WTC11 (cell line): Measurements from ENCODE around the gene PLEKHA5.

Experiments used
- IRF2 ChIP-seq: sonication (generic); formaldehyde crosslinking; IDR thresholded peaks from 2 replicates; pipeline ENCODE4 v1.8.0; 2022; ENCODE audit warnings: low read depth, missing genetic modification reagents, borderline replicate concordance
- JUN ChIP-seq: sonication (generic); formaldehyde crosslinking; IDR thresholded peaks from 2 replicates; pipeline ENCODE4 v1.8.0; 2023; ENCODE audit warnings: mild to moderate bottlenecking, missing genetic modification reagents
- OVOL2 ChIP-seq: fragments of 250-450 bp; sonication (Bioruptor Pico); IDR thresholded peaks from 2 replicates; pipeline ENCODE4 v1.9.0; 2021; ENCODE audit warnings: mild to moderate bottlenecking, borderline replicate concordance
- SP1 ChIP-seq: sonication (generic); formaldehyde crosslinking; conservative IDR thresholded peaks from 2 replicates; pipeline ENCODE4 v1.8.1; 2022; ENCODE audit warnings: missing genetic modification reagents
- ZBTB21 ChIP-seq: sonication (generic); formaldehyde crosslinking; IDR thresholded peaks from 2 replicates; pipeline ENCODE4 v1.8.1; 2023; ENCODE audit warnings: mild to moderate bottlenecking, missing genetic modification reagents, borderline replicate concordance
- ZNF121 ChIP-seq: sonication (generic); formaldehyde crosslinking; IDR thresholded peaks from 2 replicates; pipeline ENCODE4 v1.8.0; 2023; ENCODE audit warnings: missing genetic modification reagents
- ZNF396 ChIP-seq: fragments of 250-450 bp; sonication (Bioruptor Pico); IDR thresholded peaks from 2 replicates; pipeline ENCODE4 v1.8.0; 2021; ENCODE audit warnings: mild to moderate bottlenecking, moderate library complexity, borderline replicate concordance
- ZNF416 ChIP-seq: fragments of 250-450 bp; sonication (Bioruptor Pico); IDR thresholded peaks from 2 replicates; pipeline ENCODE4 v1.9.0; 2021; ENCODE audit warnings: mild to moderate bottlenecking, inconsistent platforms
- TF ChIP-seq, protein P1 (sequence below): fragments of 200-600 bp; IDR thresholded peaks from 2 replicates; pipeline ENCODE4 v1.8.0; 2022; ENCODE audit warnings: antibody characterized with exemption
- TF ChIP-seq, protein P2 (sequence below): sonication (generic); formaldehyde crosslinking; IDR thresholded peaks from 2 replicates; pipeline ENCODE4 v1.8.0; 2022; ENCODE audit warnings: mild to moderate bottlenecking, missing genetic modification reagents
- TF ChIP-seq, protein P3 (sequence below): sonication (generic); formaldehyde crosslinking; IDR thresholded peaks from 2 replicates; pipeline ENCODE4 v1.8.0; 2022; ENCODE audit warnings: mild to moderate bottlenecking, missing genetic modification reagents

DNA sequence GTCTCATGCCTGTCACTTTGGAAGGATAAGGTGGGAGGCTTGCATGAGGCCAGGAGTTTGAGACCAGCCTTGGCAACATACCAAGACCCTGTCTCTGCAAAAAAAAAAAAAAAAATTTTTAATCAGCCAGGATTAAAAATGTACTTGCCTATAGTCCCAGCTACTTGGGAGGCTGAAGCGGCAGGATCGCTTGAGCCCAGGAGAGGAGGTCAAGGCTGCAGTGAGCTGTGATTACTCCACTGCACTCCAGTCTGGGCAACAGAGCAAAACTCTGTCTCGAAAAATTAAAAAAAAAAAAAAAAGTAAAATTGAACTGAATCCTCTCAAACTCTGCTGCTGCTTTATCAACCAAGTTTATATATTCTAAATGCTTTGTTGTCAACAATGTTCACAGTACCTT, 181.6 kb downstream of the PLEKHA5 start:
- TF ChIP-seq ZBTB21 (CRISPR knock-in tag) (no peak), ZNF396 (CRISPR knock-in tag) (no peak), IRF2 (CRISPR knock-in tag) (no peak), ZNF121 (CRISPR knock-in tag) (no peak), JUN (CRISPR knock-in tag) (no peak), SP1 (no peak), ZNF416 (CRISPR knock-in tag) (no peak), OVOL2 (no peak)
- TF ChIP-seq, protein P1, sequence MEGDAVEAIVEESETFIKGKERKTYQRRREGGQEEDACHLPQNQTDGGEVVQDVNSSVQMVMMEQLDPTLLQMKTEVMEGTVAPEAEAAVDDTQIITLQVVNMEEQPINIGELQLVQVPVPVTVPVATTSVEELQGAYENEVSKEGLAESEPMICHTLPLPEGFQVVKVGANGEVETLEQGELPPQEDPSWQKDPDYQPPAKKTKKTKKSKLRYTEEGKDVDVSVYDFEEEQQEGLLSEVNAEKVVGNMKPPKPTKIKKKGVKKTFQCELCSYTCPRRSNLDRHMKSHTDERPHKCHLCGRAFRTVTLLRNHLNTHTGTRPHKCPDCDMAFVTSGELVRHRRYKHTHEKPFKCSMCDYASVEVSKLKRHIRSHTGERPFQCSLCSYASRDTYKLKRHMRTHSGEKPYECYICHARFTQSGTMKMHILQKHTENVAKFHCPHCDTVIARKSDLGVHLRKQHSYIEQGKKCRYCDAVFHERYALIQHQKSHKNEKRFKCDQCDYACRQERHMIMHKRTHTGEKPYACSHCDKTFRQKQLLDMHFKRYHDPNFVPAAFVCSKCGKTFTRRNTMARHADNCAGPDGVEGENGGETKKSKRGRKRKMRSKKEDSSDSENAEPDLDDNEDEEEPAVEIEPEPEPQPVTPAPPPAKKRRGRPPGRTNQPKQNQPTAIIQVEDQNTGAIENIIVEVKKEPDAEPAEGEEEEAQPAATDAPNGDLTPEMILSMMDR: no peak
- TF ChIP-seq, protein P2, sequence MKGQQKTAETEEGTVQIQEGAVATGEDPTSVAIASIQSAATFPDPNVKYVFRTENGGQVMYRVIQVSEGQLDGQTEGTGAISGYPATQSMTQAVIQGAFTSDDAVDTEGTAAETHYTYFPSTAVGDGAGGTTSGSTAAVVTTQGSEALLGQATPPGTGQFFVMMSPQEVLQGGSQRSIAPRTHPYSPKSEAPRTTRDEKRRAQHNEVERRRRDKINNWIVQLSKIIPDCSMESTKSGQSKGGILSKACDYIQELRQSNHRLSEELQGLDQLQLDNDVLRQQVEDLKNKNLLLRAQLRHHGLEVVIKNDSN: no peak
- TF ChIP-seq, protein P3, sequence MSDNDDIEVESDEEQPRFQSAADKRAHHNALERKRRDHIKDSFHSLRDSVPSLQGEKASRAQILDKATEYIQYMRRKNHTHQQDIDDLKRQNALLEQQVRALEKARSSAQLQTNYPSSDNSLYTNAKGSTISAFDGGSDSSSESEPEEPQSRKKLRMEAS (CRISPR knock-in tag): no peak
